ENCODE measurements around the gene REM2.

REM2 gene, protein sequence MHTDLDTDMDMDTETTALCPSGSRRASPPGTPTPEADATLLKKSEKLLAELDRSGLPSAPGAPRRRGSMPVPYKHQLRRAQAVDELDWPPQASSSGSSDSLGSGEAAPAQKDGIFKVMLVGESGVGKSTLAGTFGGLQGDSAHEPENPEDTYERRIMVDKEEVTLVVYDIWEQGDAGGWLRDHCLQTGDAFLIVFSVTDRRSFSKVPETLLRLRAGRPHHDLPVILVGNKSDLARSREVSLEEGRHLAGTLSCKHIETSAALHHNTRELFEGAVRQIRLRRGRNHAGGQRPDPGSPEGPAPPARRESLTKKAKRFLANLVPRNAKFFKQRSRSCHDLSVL

DNA sequence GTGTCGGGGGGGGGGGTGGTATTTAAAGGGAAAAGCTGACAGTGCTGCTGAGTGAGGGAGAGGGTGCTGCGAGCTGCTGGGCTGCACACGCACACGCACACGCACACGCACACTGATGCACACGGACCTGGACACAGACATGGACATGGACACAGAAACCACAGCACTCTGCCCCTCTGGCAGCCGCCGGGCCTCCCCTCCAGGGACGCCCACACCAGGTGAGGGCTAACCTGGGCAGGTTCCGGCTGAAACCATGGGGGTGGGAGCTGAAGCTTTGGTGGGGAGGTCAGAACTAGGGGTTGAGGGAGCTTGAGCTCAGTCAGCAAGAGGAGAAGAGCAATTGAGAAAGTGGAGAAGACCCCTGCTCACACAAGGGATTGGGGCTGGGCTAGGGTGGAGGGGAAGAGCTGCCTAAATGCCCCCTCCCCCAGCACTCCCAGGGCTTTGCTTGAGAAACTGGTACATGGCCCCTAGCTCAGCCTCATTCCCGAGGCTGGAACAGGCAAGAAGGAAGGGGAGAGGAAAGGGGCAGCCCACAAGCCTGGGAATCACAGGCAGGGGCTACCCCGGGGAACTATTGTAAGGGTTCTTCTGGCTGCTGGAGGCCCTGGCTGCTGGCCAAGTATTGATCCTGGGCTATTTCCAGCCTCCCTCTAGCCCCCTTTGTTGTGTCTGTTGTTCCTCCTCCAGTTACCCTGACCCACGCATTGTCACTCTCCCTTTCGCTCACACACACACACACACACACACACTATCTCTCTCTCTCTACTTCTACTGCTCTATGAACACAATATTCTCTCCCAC, at the start of gene REM2:
TSS of gene REM2 (plus strand) at position 50 of the 804 bp plus-strand sequence. CDS start at position 116, 66 bp downstream.
- no peak for DNase-seq (ENCODE audit: low read depth)

DNA sequence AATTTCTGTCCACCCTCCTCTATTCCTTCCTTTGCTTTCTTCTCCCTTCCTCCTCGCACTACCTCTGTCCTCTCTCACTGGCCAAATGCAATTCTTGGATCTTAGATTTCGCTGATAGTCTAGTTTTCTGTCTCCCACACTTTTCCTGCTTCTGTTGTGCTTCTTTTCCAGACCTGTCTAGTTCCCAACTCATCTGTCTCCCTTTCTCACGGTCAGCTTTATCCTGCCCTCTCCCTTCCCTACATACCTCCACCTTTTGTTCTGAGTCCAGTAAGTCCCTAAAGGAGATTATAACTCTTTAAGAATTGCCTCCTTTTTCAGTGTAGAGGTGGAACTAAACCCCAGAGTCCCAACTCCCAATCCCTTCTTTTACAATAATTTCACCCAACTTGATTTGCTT, 47.5 kb upstream of the REM2 start:
- DNase-seq (ENCODE audit: low read depth) = no peak

DNA sequence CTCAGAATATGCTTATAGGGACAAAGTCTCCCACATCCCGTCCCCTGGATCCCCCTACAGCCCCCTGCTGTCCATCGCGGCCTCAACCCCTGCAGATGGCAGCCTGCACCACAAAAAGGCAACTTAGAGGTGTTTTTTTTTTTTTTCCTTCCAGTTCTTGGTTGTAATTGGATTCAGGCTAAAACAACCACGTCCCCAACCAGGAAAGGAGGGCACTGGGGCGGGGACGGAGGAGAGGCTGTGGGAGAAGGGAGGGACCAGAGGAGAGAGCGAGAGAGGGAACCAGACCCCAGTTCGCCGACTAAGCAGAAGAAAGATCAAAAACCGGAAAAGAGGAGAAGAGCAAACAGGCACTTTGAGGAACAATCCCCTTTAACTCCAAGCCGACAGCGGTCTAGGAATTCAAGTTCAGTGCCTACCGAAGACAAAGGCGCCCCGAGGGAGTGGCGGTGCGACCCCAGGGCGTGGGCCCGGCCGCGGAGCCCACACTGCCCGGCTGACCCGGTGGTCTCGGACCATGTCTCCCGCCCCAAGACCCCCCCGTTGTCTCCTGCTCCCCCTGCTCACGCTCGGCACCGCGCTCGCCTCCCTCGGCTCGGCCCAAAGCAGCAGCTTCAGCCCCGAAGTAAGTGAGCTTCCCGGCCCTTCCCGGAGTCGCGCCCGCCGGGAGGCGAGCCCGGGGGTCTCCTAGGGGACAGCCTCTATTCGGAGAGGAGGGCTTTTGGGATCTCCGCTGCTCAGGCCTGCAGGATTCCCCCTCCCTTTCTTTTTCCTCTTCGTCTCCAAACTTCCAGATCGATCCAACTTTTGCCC, 46.5 kb upstream of the REM2 start, which contains the start of gene MMP14:
TSS of gene MMP14 (plus strand) at position 285 of the 813 bp plus-strand sequence. CDS start at position 518, 233 bp downstream.
- DNase-seq (ENCODE audit: low read depth) = no peak

DNA sequence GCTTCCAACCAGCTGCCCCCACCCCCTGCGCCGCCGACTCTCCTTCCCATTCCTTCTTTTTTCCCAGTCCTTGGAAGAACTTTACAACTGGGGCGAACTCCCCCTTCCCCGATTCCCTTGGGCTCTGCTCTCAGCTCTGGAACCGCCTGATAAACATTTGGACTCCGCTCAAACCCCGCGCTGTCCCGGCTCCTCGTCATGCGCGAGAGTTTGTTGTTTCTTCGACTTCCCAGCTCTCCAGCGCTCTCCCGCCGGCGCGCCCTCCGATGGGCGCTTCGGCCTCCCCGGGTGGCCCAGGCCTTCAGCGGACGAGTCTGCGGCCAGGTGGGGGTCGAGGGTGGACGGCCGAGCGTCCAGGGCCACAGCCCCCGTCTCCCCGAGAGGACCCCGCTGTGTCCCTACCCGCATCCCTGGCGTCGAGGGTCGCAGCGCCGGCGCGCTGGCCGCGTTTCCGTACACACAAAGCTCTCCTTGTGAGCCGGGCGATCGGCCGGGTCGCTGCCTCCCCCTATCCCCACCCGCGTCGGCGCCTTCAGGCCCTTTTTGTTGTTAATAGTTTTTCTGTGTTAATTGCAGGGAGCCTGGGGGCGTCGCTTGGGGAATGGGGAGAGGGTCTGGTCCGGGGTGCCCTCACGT, 45.8 kb upstream of the REM2 start:
- no peak for DNase-seq (ENCODE audit: low read depth)

DNA sequence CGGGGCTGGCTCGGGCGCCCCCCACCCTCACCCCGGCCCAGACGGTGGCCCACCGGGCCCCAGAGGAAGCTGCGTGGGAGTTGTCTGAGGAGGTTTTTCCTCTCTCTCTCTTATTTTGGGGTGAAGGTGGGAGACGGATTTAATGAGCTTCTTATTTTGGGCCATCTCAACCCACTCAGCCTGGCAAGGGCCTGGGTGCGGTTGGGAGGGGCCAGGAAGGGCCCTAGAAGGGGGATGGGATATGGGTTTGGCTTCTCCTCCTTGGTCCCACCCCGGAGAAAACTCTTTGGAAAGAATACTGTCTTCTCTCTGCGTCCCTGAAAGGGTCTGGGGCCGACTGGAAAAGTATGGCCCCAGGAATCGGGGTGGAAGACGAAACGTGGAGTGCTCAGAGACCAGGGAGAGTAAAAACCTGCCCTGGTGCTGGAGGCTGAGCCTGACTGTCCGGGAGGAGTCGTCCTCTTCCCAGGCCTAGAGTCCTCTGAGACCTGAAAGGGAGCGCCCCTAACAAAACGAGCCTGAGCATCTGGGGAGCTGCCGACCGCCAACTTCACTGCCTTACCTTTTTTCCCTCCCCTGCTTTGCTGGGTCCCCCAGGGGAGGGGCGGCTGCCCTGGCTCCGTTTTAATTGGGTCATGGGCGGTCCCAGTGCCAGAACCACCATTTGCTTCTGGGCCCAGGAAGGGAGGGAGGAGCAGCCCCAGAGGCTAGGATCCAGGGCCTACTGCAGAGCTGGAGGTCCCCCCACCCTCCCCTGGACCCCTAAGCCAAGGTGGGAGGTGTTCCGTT, 45.1 kb upstream of the REM2 start:
- DNase-seq (ENCODE audit: low read depth) = no peak

DNA sequence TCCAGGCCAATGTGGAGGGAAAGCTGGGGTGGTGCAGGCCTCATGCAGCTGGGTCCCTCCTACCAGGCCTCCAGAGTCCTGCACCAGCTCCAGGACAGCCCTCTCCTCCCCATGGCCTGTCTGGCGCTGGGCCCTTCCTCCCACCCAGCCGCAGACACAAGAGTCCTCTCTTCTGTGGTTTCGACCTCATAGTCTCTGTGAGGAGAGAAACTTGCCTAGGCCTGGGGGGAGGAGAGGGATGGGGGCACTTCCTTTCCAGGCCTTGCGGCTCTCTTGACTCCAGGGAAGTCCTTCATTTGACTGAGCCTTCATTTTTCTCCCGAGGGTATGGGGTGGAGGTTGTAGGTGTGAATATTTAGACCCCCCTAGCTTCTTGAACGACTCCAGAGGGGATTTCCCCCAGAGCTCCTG, 44.4 kb upstream of the REM2 start:
- DNase-seq (ENCODE audit: low read depth) = no peak

DNA sequence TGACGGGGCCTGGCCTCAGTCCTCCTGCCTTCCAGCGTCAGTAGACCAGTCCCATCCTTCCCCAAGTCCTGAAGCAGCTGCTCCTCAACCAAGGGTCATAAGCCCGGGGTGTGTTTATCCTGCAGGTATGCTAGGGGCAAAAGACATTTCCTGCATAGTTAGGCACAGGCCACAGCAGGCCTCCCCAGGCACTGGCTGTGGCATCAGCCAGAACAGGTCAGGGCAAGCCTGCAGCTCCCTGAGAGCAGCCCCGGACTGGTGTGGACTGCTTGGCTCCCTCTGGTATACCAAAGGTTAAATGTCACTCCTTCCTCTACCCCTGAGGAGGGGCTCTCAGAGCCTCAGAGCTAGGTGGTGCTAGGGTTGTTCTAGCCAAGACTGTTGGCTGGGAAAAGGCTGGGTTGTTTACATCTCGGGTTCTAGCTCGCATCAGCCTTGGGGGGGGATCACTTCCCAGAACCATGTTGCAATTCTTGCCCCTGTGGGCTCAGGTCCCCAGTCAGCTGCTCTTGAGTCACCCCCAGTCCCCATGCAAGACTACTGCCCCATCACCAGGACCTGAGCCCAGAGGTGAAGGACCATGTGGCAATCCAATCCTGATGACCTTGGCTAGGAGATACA, 43.8 kb upstream of the REM2 start:
- no peak for DNase-seq (ENCODE audit: low read depth)

DNA sequence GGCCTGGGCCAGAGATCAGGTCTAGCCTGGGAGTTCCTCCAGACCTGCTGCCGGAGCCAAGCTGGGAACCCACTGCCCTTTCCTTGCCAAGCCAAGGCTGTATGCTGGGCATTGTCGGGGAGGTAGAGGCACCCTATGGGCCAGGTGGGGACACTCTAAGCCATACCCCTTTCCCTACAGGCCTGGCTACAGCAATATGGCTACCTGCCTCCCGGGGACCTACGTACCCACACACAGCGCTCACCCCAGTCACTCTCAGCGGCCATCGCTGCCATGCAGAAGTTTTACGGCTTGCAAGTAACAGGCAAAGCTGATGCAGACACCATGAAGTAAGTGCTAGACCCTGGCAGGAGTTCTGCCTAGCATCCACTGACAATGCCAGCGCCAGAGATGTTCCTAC, 41.7 kb upstream of the REM2 start:
- DNase-seq (ENCODE audit: low read depth) = no peak

DNA sequence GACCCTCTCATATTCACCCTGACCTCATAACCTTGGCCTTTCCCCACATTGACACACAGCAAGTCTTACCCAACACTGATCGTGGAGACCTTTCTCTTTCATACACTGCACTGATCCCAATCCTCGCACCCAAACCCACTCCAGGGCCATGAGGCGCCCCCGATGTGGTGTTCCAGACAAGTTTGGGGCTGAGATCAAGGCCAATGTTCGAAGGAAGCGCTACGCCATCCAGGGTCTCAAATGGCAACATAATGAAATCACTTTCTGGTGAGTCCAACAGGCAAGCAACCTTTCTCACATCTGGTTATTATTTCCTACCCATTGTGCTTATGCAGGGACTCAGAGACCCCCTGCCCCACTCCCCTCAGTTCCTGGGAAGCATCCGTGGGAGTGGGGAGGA, 41.3 kb upstream of the REM2 start:
- DNase-seq (ENCODE audit: low read depth) = no peak

DNA sequence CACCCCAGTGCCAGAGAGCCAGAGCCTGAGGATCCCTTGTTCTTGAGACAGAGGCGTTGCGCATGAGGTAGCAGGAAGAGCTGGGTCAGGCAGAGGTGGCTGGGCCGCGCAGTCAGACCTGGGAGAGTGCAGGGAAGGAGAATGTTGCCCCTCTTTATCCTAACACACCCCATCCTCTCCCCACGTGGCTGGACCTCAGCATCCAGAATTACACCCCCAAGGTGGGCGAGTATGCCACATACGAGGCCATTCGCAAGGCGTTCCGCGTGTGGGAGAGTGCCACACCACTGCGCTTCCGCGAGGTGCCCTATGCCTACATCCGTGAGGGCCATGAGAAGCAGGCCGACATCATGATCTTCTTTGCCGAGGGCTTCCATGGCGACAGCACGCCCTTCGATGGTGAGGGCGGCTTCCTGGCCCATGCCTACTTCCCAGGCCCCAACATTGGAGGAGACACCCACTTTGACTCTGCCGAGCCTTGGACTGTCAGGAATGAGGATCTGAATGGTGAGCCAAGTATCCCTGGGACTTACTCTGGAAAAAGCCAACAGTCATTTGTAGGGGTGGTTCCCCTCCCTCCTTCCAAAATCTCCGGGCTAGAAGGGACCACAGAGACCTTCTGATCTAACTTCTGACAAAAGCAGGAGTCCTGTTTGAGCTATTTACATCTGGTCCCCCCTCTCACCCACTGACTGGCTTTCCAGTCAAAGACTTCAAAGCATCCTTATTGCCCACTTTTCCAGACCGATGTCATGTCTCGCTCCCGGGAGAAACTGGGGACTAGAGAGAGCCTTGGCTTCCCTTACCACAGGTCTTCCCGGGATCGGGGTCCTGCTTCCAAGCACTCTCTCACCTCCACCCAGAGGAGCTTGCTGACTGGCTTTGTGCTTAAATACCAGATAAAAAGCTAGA, 40.6 kb upstream of the REM2 start:
- no peak for DNase-seq (ENCODE audit: low read depth)

DNA sequence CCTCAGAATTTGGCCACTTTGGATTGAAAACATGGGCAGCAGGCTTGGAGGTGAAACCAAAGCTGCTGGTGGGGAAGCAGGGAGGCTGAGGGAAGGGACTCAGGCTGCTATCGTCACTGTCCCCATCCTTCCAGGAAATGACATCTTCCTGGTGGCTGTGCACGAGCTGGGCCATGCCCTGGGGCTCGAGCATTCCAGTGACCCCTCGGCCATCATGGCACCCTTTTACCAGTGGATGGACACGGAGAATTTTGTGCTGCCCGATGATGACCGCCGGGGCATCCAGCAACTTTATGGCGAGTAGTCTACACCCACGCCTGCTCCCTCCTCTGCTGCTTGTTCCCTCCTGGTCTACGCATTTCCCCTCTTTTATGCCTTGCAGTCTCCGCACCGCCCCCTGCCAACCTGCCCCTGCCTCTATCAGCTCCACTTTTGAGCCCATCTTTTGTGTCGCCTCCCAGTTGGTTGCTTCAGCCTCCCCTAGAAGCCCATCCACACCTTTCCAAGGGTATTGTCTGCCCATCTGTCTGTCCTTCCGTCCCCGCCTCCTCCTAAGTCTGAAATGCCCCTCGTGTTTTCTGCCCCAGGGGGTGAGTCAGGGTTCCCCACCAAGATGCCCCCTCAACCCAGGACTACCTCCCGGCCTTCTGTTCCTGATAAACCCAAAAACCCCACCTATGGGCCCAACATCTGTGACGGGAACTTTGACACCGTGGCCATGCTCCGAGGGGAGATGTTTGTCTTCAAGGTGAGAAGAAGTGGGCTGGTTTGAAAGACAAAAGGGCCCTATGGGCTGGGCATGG, 39.7 kb upstream of the REM2 start:
- DNase-seq (ENCODE audit: low read depth) = no peak

DNA sequence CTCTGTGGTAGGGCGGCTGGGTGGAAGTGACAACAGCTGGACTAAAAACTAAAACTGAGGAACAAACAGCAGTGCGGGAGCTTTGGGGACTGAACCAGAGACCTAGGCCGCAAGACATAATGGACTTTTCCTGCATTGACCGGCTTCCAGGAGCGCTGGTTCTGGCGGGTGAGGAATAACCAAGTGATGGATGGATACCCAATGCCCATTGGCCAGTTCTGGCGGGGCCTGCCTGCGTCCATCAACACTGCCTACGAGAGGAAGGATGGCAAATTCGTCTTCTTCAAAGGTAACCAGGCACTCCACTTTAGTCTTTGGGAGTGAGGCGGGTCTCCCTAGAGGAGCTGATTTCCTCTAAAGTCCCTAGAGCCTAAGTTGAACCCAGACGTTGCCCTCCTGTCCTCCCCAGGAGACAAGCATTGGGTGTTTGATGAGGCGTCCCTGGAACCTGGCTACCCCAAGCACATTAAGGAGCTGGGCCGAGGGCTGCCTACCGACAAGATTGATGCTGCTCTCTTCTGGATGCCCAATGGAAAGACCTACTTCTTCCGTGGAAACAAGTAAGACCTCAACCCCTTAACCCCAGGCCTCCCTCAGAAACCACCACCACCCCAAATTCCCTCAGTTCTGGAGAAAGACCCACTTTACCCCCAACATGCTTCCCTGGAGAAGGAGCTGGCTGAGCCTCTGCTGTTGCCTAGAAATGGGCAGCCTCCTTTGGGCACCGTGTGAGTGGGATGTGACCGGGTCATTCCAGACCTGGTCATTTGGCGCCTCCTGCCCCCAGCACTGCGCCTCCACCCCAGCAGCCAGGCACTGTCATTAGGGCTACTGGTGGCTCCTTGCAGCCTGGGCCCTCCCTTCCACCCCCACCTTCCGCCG, 38.6 kb upstream of the REM2 start:
- no peak for DNase-seq (ENCODE audit: low read depth)

DNA sequence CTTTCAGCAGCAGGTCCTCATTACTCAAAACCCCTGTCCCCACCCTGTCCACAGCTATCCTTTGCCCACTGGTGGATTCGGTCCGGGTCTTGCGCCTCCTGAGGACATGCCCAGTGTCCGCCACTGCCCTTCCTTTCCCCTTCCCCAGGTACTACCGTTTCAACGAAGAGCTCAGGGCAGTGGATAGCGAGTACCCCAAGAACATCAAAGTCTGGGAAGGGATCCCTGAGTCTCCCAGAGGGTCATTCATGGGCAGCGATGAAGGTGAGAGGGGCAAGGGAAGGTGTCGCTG, 38.0 kb upstream of the REM2 start:
- no peak for DNase-seq (ENCODE audit: low read depth)

DNA sequence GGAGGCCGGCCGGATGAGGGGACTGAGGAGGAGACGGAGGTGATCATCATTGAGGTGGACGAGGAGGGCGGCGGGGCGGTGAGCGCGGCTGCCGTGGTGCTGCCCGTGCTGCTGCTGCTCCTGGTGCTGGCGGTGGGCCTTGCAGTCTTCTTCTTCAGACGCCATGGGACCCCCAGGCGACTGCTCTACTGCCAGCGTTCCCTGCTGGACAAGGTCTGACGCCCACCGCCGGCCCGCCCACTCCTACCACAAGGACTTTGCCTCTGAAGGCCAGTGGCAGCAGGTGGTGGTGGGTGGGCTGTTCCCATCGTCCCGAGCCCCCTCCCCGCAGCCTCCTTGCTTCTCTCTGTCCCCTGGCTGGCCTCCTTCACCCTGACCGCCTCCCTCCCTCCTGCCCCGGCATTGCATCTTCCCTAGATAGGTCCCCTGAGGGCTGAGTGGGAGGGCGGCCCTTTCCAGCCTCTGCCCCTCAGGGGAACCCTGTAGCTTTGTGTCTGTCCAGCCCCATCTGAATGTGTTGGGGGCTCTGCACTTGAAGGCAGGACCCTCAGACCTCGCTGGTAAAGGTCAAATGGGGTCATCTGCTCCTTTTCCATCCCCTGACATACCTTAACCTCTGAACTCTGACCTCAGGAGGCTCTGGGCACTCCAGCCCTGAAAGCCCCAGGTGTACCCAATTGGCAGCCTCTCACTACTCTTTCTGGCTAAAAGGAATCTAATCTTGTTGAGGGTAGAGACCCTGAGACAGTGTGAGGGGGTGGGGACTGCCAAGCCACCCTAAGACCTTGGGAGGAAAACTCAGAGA, 37.0 kb upstream of the REM2 start:
- DNase-seq (ENCODE audit: low read depth) = no peak

DNA sequence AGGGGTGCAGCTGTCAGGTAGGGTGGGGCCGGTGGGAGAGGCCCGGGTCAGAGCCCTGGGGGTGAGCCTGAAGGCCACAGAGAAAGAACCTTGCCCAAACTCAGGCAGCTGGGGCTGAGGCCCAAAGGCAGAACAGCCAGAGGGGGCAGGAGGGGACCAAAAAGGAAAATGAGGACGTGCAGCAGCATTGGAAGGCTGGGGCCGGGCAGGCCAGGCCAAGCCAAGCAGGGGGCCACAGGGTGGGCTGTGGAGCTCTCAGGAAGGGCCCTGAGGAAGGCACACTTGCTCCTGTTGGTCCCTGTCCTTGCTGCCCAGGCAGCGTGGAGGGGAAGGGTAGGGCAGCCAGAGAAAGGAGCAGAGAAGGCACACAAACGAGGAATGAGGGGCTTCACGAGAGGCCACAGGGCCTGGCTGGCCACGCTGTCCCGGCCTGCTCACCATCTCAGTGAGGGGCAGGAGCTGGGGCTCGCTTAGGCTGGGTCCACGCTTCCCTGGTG, 36.2 kb upstream of the REM2 start:
- DNase-seq (ENCODE audit: low read depth) = no peak

DNA sequence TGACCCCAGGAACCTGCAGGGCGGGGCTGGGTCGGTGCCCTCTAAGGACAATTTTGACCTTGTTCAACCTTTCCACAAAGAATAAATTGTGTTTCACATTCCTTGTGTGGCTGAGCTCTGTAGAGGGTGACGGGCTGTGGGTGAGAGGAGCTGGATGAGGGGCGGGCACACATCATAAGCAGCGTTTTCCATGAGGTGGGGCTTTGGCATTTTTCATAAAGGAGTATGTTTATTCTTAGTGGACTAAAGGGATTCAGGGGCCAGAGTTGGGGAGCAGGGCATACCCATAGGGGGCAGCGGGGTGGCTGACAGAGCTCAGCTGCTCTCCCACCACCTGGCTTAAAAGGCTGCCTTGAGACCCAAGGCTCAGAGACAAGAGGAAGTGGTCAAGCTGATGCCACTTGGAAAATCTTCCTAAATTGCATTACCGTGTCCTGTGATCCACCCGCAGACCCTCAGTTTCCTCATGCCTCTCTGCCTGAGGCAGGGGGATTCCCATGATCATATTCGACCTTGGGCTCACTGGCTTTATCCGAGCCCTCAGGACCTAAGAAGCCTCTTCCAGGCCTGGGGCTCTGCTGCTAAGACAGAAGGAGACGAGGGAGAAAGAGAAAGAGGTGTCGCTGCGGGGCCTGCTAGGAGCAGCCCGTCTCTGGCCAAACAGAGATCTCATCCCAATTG, 35.2 kb upstream of the REM2 start:
- DNase-seq (ENCODE audit: low read depth) = no peak
